GM23338 (cell line): Measurements from ENCODE around the gene DNAI7. TPM values are rescaled to one million over a fixed set of nuclear protein-coding genes. Genes with fewer than 3 reads are reported as not detected.

Source experiments
- ATAC-seq: fragments of 200-7000 bp; cut with Tn5 transposase; 3 replicates; pipeline ENCODE4 v1.9.1; 2020
- DNase-seq: peaks from one replicate; pipeline ENCODE4 v3.0.0-alpha.2; 2015; ENCODE audit warnings: low spot score
- H2AFZ ChIP-seq: fragments of 200-600 bp; sonication (generic); 2 replicates; pipeline ENCODE4 v1.8.0; 2016; ENCODE audit warnings: antibody characterized with exemption, mild to moderate bottlenecking, moderate library complexity
- H3F3A ChIP-seq: fragments of 200-600 bp; sonication (generic); replicated peaks from 2 replicates; pipeline ENCODE4 v1.8.0; 2017; ENCODE audit warnings: antibody characterized with exemption, mixed run types, low read depth
- H3K27ac ChIP-seq: fragments of 200-600 bp; sonication (generic); 2 replicates; pipeline ENCODE4 v1.6.1; 2016; ENCODE audit warnings: low read depth
- H3K27me3 ChIP-seq: fragments of 200-600 bp; sonication (generic); 2 replicates; pipeline ENCODE4 v1.8.0; 2016; ENCODE audit warnings: mild to moderate bottlenecking, mixed run types, moderate library complexity; ENCODE audit not compliant: insufficient read depth
- H3K36me3 ChIP-seq: fragments of 200-600 bp; sonication (generic); 2 replicates; pipeline ENCODE4 v1.8.0; 2016; ENCODE audit warnings: mild to moderate bottlenecking; ENCODE audit not compliant: insufficient read depth
- H3K4me1 ChIP-seq: fragments of 200-600 bp; sonication (generic); 2 replicates; pipeline ENCODE4 v1.8.0; 2016; ENCODE audit warnings: mild to moderate bottlenecking, moderate library complexity; ENCODE audit not compliant: insufficient read depth
- H3K4me2 ChIP-seq: fragments of 200-600 bp; sonication (generic); 2 replicates; pipeline ENCODE4 v1.7.1; 2017; ENCODE audit warnings: mixed run types
- H3K4me3 ChIP-seq: fragments of 200-600 bp; sonication (generic); 2 replicates; pipeline ENCODE4 v1.6.1; 2016; ENCODE audit warnings: mixed run types
- H3K79me2 ChIP-seq: fragments of 200-600 bp; sonication (generic); replicated peaks from 2 replicates; pipeline ENCODE4 v1.8.0; 2017; ENCODE audit warnings: mild to moderate bottlenecking; ENCODE audit not compliant: insufficient read depth
- H3K9me2 ChIP-seq: fragments of 200-600 bp; sonication (generic); 2 replicates; pipeline ENCODE4 v1.8.0; 2017; ENCODE audit not compliant: insufficient read depth
- H4K20me1 ChIP-seq: fragments of 200-600 bp; sonication (generic); replicated peaks from 2 replicates; pipeline ENCODE4 v1.8.0; 2017; ENCODE audit warnings: mild to moderate bottlenecking; ENCODE audit not compliant: insufficient read depth
- H3K27ac Mint-ChIP-seq: 2 replicates; pipeline ENCODE4 v1.8.0; 2020; ENCODE audit warnings: inconsistent platforms, mild to moderate bottlenecking, moderate library complexity, mixed read lengths
- H3K27me3 Mint-ChIP-seq: 3 replicates; pipeline ENCODE4 v1.8.0; 2022; ENCODE audit warnings: low read depth, mild to moderate bottlenecking, moderate library complexity, mixed read lengths, inconsistent platforms; ENCODE audit not compliant: insufficient read depth, poor library complexity
- H3K36me3 Mint-ChIP-seq: 3 replicates; pipeline ENCODE4 v1.8.0; 2021; ENCODE audit warnings: low read depth, mild to moderate bottlenecking, inconsistent platforms, moderate library complexity, mixed read lengths
- H3K4me1 Mint-ChIP-seq: 3 replicates; pipeline ENCODE4 v1.8.0; 2020; ENCODE audit warnings: mild to moderate bottlenecking, inconsistent platforms, mixed read lengths
- H3K4me3 Mint-ChIP-seq: 3 replicates; pipeline ENCODE4 v1.8.0; 2021; ENCODE audit warnings: moderate library complexity, mild to moderate bottlenecking, inconsistent platforms, mixed read lengths
- H3K9me3 Mint-ChIP-seq: 3 replicates; pipeline ENCODE4 v1.8.0; 2020; ENCODE audit warnings: moderate library complexity, mild to moderate bottlenecking, inconsistent platforms, mixed read lengths
- CTCF ChIP-seq, 2 experiments: fragments of 200-600 bp in 1 of 2; sonication (generic) in 1 of 2; conservative IDR thresholded peaks; 2 replicates each; pipeline versions ENCODE4 v1.5.1 to v1.6.1; 2016 to 2017; ENCODE audit warnings: antibody characterized with exemption in 2 of 2, low read depth in 2 of 2, mild to moderate bottlenecking in 2 of 2, moderate library complexity in 1 of 2
- ETS1 ChIP-seq: IDR thresholded peaks from 2 replicates; pipeline ENCODE4 v1.6.1; 2016; ENCODE audit warnings: antibody characterized with exemption
- EZH2 ChIP-seq: fragments of 200-600 bp; sonication (generic); IDR thresholded peaks from one replicate; pipeline ENCODE4 v1.8.0; 2017; ENCODE audit warnings: antibody characterized with exemption, mild to moderate bottlenecking, low read depth; ENCODE audit not compliant: unreplicated experiment
- NANOG ChIP-seq: IDR thresholded peaks from 2 replicates; pipeline ENCODE4 v1.6.1; 2016; ENCODE audit warnings: antibody characterized with exemption, borderline replicate concordance
- POLR2AphosphoS5 ChIP-seq: IDR thresholded peaks from 2 replicates; pipeline ENCODE4 v1.6.1; 2016; ENCODE audit warnings: antibody characterized with exemption, low read depth
- STAT1 ChIP-seq: IDR thresholded peaks from one replicate; pipeline ENCODE4 v1.6.1; 2016; ENCODE audit warnings: antibody characterized with exemption; ENCODE audit not compliant: unreplicated experiment
- ZNF114 ChIP-seq: fragments of 250-450 bp; sonication (Bioruptor Pico); IDR thresholded peaks from 2 replicates; pipeline ENCODE4 v1.5.0; 2020; ENCODE audit warnings: mild to moderate bottlenecking, moderate library complexity
- ZNF462 ChIP-seq: fragments of 250-450 bp; sonication (Bioruptor Pico); IDR thresholded peaks from 2 replicates; pipeline ENCODE4 v1.5.0; 2020; ENCODE audit warnings: mild to moderate bottlenecking, moderate library complexity
- polyA plus RNA-seq: library from polyadenylated mRNA; unstranded; fragments of >200 nt; fragmentation: Nextera tagmentation; extraction: Ambion mirVana; gene quantifications from 2 replicates; pipeline ENCODE4 v1.2.1, GENCODE V29; 2016
- total RNA-seq: library from RNA; depleted of rRNA; stranded (reverse); fragments of >200 nt; shearing (Covaris generic); gene quantifications from 2 replicates; pipeline ENCODE4 v1.2.3, GENCODE V29; 2014

The DNAI7 gene
- total and polyA plus RNA-seq, 2 experiments from 2014 or later, result 0.08 TPM; not detected in 1

- Histone ChIP-seq H3K4me1 (no peaks in the 10 kb centered on the region), H3K4me3 (no peak overlapping the region)
- no peaks in the 10 kb centered on the region for H3K27me3 Mint-ChIP-seq
Observed at GRCh38 chr12:25113651-25114050, 81.3 kb downstream of the DNAI7 start.

More at GRCh38 chr12:25113651-25114050, 81.3 kb downstream of the DNAI7 start:
- no peaks in the 10 kb centered on the region for H3K36me3 Mint-ChIP-seq
- H3K27ac Mint-ChIP-seq, result no peak overlapping the region
- no peaks in the 10 kb centered on the region for H4K20me1 ChIP-seq
- no peaks in the 10 kb centered on the region for H3K9me2 ChIP-seq
- H3K27ac ChIP-seq, result no peak overlapping the region
- no peak for ATAC-seq
- no peak overlapping the region for H3K4me3 Mint-ChIP-seq
- no peaks in the 10 kb centered on the region for H3F3A ChIP-seq
- DNase-seq, result no peak
- H3K79me2 ChIP-seq, result no peaks in the 10 kb centered on the region
- TF ChIP-seq EZH2, result no peak
- TF ChIP-seq CTCF (conservative IDR thresholded peaks at IDR 0.05; ENCODE audit: low read depth in 2 of 2), result no peak
- no peak for TF ChIP-seq ZNF114 (CRISPR knock-in tag)
- TF ChIP-seq ETS1, result no peak
- TF ChIP-seq STAT1, result no peak
- no peak for TF ChIP-seq NANOG
- TF ChIP-seq ZNF462 (CRISPR knock-in tag), result no peak
- TF ChIP-seq POLR2AphosphoS5, result no peak
- H3K9me3 Mint-ChIP-seq, result no peaks in the 10 kb centered on the region
- H2AFZ ChIP-seq, result no peak overlapping the region
- H3K4me1 Mint-ChIP-seq, result no peaks in the 10 kb centered on the region
- H3K27me3 ChIP-seq, result no peaks in the 10 kb centered on the region
- H3K36me3 ChIP-seq, result no peaks in the 10 kb centered on the region
- H3K4me2 ChIP-seq, result no peak overlapping the region
